H1 (cell line): ENCODE measurements around the gene TUBB1. TPM values are rescaled to one million over a fixed set of nuclear protein-coding genes. Genes with fewer than 3 reads are reported as not detected.

Experiments
- EP300 ChIP-seq, 2 experiments: IDR thresholded peaks; 1 replicate in 1 of 2; 2 replicates in 1 of 2; pipeline ENCODE4 v1.6.1; 2011 to 2012; ENCODE audit warnings: low read depth in 2 of 2, low read length in 2 of 2, mild to moderate bottlenecking in 2 of 2, borderline replicate concordance in 1 of 2, inconsistent platforms in 1 of 2, moderate library complexity in 1 of 2
- PHF8 ChIP-seq: fragments of 200-600 bp; sonication (generic); conservative IDR thresholded peaks from 2 replicates; pipeline ENCODE4 v1.7.1; 2012; ENCODE audit warnings: low read depth, mild to moderate bottlenecking, inconsistent platforms, low read length, moderate library complexity
- polyA plus RNA-seq, 7 experiments: library from polyadenylated mRNA; depleted of rRNA in 3 of 7; stranded (reverse) in 5 of 7; unstranded in 2 of 7; fragments of >200 nt in 5 of 7; fragments of 200-250 nt in 2 of 7; gene quantifications; 1 replicate in 5 of 7; 2 replicates in 1 of 7; 4 replicates in 1 of 7; pipeline versions ENCODE4 v1.2.1 to v1.2.3, GENCODE V29; 2011 to 2013; ENCODE audit warnings: missing spikeins in 2 of 7, mixed read lengths in 2 of 7
- total RNA-seq: library from RNA; stranded (reverse); fragmentation: NEBNext Ultra II Directional; extraction: Animal tissue kit (Norgen Biotek cat#: 25700); gene quantifications from 2 replicates; pipeline ENCODE4 v1.2.1, GENCODE V29; 2021

Gene TUBB1
- total and polyA plus RNA-seq, 2 of the 8 experiments (the other 6 are each of a cell fraction or from before 2014, with no cell fraction given) = not detected

- TF ChIP-seq PHF8 (peak; percentile 54), EP300 (IDR thresholded peaks at IDR 0.05; ENCODE audit: borderline replicate concordance in 1 of 2, low read depth in 2 of 2, low read length in 2 of 2) (no peak)
These were observed 23.0 kb downstream of the TUBB1 start, which contains the start of gene PRELID3B (continued) for GRCh38 chr20:59042151-59042795.
